Dermis blood vessel endothelial cell (primary cell): ENCODE data around the gene TCEA3. TPM values are rescaled to one million over a fixed set of nuclear protein-coding genes. Genes with fewer than 3 reads are reported as not detected.

Experiments
- DNase-seq: peaks from one replicate; pipeline ENCODE4 v3.0.0; 2010
- total RNA-seq: library from RNA; depleted of rRNA; stranded (reverse); fragments of >200 nt; gene quantifications from 2 replicates; pipeline ENCODE4 v1.2.3, GENCODE V29; 2014

TCEA3 gene
- total RNA-seq, 1 donor from 2014 or later, result 1.7 TPM

- no peak for DNase-seq
Measured at GRCh38 chr1:23421343-23421742, 3.2 kb downstream of the TCEA3 start.

DNA sequence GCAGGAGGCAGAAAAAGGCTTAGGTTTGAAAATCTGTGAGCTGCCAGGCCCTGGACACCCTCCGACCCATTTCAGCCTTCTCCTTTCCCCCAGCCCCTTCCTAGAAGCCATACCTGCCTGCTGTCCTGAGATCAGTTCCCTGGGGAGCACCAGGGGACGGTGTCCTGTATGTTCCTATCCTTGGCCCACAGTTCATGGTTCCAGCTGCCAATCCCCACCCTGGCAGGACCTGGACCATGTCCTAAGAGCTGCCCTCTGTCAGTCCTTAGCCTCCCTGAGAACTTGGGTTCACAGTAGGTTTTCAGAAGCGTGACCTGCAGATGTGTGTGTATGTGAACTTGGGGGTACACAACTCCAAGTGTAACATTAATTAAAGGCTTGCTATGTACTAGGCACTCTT, 3.8 kb downstream of the TCEA3 start:
- no peak for DNase-seq

- no peak for DNase-seq
Measured at GRCh38 chr1:23419180-23419579, 5.4 kb downstream of the TCEA3 start.

DNA sequence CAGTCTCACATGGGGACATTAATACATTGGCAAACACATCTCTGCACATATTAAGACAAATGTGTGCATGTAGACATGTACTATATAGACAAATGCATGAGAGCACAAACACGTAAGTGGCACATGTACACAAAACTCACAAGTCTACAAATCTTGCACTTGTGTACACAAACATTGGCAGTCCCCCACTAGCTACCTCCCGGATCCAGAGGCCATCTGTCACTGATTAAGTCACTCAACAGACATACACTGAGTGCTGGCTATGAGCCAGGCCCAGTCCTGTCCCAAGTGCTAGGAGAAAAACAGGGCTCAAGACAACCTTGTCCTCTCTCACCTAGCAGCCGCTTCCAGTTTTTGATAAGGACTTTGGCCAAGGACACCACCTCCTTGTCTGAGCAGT, 7.0 kb downstream of the TCEA3 start:
- DNase-seq, result no peak

DNA sequence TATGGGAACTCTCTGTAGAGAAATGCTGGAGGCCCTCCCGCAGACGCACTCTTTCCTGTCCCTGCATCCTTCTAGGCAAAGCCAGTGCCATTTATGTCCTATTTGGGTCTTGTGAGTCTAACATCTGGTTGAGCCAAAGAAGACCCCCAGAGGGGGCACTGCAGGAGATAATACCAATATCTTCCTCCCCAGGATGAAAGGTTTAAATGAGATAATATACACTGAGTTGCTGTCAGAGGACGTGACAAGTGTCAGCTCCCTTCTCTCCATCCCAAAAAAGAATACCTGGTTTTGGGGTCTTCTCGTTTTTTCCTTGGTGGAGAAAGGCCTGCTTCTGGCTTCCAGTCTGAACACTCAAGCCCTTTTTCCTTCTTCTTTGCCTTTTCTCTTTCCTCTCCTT, 7.6 kb downstream of the TCEA3 start:
- DNase-seq, result no peak

DNA sequence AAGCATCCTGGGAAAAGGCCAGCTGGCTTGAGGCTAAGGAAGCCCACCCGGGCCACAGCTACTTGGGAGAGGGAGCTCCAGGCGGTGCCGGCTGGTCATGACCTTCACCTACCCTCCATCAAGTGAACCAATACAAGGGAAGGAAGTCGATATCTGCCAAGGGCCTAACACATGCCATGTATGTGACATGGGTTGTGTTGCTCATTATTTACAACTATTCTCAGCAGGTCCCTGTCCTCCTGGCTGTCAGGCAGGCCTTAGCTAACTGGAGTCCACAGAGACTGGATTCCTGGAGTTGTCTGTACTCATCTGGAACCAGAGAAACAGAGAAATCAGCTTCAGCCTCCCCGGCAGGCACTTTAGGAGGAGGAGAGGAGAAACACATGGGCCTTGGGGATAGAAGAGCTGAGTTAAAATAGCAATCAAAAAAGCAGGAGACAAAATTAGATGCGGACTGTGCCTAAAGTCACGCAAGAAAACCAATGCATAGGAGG, 15.7 kb downstream of the TCEA3 start:
- no peak for DNase-seq

DNA sequence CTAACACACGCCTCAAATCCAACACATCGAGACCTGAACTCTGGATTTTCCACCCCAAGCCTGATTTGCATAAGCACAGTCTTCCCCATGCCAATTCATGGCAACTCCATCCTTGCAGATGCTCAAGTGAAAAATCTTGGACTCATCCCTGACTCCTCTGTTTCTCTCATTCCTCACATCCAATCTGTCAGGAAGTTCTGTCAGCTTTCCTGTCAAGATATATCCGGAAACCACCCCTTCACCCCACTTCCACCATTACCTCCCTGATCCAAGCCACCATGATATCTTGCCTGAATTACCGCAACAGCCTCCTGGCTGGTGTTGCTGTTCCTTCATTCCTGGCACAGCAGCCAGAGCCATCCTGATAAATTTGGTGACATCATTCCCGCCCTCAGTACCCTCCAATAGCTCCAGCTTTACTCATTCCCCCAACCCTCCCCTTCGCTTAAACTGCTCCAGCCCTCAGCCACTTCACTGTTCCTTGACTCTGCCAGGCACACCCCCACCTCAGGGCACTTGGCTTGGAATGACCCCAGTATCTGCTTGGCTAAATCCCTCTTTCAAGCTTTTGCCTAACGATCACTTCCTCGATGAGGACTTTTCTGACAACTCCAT, 17.4 kb downstream of the TCEA3 start:
- no peak for DNase-seq

DNA sequence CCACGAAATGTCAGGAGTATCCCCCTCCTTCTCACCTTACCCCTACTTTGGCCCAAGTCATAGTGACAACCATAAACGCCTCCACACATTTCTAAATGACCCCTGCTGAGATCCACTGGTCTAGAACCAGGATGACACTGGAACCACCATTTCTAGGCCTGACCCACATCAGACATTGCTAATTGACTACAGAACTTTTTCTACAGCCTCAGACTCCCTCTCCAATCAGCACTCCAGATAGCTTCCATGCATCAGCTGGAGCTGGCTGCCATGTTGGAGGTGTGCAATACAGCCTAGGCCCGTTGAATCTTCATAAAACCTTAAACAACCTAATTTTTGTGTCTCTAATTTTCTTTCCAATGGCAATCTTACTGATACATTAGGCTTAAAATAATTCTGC, 18.6 kb downstream of the TCEA3 start:
- no peak for DNase-seq

DNA sequence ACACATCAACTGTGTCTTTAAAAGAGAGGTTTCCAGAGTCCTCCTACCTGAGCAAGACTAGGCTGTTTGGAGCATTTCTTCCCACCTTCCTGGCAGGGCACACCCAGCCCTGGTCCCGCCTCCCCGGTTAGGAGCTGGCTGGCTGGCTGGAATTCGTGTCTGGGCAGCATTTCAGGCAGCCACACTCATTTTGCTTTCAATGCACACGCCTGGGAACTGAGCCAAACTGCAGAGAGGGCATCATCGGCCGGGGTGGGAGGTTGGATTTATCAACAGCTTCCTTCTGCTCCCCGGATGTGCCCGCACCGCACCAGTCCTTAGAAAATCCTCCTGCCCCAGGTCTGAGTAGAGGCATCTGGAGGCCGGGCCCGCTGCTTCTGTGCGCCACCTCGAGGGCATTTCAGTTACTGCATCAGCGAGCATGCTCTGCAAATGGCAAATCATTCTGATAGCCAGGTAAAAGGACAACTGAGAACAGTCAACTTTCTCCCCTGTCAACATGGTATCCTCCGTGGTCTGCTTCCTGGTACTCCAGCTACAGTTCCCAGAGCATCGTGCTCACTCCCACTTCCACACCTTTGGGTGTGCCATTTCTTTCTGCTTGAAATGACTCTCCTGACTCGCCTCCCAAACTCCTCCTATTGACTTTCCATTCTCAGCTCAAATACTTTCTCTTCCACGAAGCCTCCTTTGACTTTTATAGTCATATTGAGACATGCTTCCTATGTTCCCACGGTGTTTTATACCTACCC, 20.6 kb downstream of the TCEA3 start:
- DNase-seq, result peak; percentile 86

DNA sequence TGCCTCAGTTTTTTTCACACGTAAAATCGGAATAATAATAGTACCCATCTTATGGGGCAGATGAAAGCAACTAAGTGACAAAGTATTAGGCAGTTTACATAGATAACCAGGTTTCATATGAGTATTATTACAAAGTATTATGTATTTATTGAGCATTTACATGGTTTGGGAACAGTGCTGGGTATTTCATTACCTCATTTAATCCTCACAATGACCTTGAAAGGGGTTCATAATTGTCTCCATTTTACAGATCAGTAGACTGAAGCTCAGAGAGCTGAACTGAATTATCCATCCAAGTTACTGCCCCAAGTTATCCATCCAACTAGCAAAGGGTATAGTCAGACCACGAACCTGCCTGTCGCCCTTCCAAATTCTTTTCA, 21.2 kb downstream of the TCEA3 start:
- DNase-seq, result peak; percentile 17

GRCh38 chr1:23403038-23403336, 21.6 kb downstream of the TCEA3 start:
- peak; percentile 90 for DNase-seq

DNA sequence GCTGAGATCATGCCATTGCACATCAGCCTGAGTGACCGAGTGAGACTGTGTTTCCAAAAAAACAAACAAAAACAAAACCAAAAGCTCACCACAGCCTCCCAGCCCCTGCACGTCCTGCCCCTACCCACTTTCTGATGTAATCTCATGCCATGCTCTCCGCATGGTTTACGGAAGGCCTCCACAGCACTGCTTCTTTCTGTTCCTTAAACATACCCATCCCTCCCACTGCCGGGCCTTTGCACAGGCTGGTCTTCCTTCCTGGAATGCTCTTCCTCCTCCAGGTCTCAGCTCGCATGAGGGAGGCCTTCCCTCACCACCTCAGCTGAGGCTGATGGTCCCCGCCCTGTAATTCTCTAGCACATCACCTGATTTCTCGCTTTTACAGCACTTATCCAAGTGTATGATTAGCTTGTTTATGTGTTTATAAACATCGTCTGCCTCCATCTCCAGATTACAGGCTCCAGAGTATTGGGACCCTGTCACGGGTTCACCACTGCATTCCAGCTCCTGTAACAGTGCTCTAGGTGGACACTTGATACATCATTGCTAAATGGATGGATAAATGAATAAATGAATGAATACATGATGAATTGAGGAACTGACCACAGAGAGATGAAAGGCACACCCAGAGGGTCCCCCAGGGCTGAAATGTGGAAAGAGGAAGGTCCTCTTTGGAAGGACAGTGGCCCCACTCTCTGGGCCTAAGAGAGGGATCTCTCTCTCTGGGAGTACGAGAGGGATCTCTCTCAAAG, 22.1 kb downstream of the TCEA3 start:
- DNase-seq, result no peak

DNA sequence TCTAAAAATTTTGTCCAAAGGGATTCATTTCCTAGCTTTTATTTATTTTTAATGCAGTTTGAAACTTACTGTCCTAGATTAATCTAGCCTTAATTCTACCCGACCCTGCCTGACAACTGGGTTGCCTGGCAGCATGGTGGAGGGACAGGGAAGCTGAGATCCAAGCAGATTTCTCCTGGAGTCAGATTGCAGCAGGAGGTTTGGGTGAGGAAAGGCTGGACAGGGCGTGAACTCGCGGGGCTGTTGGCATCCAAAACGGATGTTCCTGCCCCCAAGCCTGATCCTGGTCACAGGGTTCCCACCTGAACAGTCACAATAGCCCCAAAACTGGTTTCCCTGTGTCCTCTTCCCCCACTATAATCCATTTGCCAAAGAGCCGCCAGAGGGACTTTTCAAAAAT, 23.2 kb downstream of the TCEA3 start:
- DNase-seq, result no peak

DNA sequence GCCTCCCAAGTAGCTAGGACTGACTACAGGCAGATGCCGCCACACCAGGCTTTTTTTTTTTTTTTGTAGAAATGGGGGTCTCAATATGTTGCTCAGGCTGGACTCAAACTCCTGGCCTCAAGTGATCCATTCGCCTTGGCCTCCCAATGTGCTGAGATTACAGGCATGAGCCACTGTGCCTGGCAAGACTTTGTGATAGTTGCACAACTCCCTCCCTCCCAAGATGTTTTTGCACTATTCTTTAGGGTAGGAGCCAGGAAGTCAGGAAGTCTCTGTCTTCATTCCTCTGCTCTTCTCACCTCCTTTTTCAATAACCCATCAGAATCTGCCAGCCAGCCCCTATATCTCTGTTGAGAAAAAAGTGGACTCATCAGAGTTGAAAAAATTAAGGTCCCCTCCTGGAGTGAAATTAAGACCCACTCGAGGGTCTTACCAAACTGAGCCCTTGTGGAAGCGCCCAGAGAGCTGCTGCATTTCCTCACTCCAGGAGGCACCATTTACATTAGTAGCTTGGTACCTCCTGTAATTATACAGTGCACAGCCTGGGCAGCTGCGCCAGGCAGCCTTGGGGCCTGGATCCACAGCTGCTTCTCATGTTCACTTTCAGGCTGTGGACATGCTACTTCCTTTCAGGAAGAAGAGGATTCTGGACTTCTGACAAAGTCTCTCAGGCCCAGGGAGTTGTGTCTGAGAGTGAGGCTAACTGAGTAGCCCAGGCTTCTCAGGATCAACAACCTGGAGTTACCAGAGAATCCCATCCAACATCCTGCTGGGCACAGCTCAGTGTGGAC, 24.0 kb downstream of the TCEA3 start:
- DNase-seq, result peak; percentile 54

DNA sequence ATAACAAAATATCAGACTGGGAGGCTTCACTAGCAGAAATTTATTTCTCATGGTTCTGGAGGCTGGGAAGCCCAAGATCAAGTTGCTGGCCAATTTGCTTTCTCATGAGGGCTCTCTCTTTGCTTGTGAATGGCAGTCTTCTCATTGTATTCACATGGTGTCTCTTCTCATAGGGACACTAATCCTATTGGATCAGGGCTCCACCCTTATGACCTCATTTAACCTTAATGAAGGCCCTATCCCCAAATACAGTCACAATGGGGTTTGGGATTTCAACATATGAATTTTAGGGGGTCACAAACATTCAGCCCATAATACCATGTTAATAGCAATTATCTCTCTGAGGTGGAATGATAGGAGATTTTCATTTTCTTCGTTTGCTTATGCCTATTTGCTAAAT, 25.3 kb downstream of the TCEA3 start:
- no peak for DNase-seq

DNA sequence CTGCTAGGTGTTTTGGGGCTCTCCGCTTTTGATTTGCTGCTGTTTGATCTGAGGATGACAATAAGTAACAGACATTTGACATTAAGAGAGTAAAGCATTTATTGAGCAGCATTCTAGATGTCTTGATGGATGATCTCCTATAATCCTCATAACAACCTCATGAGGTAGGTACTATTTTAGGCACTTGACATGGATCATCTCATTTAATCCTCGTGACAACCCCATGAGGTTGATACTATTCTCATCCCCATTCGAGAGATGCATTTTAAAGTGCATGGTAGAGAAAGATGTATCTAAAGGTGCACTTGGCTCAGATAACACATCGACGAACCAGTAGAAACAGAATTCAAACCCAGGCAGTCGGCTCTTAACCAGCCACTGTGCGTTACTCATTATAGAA, 26.6 kb downstream of the TCEA3 start:
- DNase-seq, result no peak

DNA sequence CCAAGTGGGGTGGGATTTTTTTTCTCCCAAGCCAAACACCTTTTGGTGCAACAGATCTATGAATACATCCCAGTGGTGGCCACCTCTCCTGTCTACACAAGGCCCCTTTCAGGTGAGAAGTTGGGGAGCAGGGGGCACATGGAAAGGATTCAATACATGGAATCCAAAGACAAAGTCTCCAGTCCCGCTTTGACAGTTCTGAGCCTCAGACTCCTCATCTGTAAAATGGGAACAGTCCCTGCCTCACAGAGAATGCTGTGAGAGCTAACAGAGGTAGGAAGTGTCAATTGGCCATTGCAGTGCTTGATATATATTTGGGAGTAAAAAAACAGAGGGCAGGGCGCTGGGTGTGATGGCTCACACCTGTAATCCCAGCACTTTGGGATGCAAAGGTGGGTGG, 28.2 kb downstream of the TCEA3 start:
- no peak for DNase-seq

- no peak for DNase-seq
Measured at GRCh38 chr1:23395849-23396248, 28.7 kb downstream of the TCEA3 start.

DNA sequence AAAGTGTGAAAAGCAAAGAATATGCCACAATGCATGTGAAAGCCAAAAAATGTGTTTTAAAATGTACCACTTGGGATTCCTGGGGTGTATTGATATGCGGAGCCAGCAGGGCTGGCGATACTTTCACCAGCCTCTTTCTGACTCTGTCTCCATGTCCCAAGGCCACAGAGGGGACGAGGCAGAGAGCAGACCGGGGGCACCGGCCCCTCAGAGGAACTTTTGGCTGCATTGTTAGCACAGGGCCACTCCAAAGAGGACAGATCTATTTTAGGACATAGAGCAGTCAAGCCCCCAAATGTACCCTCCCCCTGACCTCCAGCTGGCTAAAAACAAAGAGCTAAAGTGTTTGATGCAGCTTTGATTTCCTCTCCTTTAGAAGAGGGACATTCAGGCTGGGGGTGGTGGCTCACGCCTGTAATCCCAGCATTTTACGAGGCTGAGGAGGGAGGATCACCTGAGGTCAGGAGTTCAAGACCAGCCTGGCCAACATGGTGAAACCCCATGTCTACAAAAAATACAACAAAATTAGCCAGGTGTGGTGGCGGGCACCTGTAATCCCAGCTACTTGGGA, 29.3 kb downstream of the TCEA3 start:
- DNase-seq, result no peak

DNA sequence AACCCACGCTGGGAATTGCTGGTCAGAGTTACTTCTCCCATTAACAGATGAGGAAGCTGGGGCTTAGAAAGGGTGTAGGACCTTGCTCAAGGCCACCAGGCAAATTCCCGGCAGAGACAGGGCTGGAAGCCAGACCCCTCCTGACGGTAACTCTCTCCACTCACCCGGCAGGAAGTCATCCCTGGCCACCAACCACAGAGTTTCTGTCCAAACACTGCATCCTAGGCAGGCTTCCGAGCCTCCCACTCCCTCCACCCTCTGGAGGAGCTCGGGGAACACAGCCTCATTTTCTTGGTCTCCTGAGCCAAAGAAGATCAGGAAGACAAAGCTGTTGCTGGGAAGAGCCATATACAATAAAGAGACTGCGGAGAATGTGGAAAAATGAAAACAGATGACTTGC, 29.9 kb downstream of the TCEA3 start:
- DNase-seq, result no peak

- DNase-seq, result peak; percentile 65
Measured at GRCh38 chr1:23394181-23394580, 30.4 kb downstream of the TCEA3 start.

DNA sequence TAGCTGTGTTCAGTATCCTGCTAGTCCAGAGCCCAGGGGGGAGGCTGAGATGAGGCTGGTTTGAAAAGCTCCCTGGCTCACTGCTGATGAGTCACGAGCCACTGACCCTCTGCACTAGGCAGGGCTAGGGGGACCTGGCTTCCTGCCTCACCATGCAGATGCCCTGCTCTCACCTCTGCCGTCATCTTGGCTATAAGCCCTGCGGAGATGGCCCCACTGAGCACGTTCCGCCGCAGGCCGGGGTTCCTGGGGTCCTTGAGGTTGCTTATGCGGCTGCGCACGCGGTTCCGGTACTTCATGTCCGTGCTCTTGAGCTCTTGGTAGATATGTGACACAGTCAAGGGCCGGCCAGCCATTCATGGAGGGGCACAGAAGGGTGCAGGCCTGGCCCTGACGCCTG, 30.8 kb downstream of the TCEA3 start:
- peak; percentile 75 for DNase-seq
